Stimulated activated CD4-positive, alpha-beta T cell treated with anti-CD3 and anti-CD28 coated beads, Interleukin-12 subunit alpha, Interleukin-12 subunit beta, amount 100 ng/mL, for 24 hours (primary cell): ENCODE data around the gene SH3BP2.

Experiments used
- DNase-seq, 2 experiments: peaks; one replicate each; pipeline ENCODE4 v3.0.0-alpha.2; 2020; ENCODE audit warnings: low read depth in 2 of 2

The SH3BP2 gene

DNA sequence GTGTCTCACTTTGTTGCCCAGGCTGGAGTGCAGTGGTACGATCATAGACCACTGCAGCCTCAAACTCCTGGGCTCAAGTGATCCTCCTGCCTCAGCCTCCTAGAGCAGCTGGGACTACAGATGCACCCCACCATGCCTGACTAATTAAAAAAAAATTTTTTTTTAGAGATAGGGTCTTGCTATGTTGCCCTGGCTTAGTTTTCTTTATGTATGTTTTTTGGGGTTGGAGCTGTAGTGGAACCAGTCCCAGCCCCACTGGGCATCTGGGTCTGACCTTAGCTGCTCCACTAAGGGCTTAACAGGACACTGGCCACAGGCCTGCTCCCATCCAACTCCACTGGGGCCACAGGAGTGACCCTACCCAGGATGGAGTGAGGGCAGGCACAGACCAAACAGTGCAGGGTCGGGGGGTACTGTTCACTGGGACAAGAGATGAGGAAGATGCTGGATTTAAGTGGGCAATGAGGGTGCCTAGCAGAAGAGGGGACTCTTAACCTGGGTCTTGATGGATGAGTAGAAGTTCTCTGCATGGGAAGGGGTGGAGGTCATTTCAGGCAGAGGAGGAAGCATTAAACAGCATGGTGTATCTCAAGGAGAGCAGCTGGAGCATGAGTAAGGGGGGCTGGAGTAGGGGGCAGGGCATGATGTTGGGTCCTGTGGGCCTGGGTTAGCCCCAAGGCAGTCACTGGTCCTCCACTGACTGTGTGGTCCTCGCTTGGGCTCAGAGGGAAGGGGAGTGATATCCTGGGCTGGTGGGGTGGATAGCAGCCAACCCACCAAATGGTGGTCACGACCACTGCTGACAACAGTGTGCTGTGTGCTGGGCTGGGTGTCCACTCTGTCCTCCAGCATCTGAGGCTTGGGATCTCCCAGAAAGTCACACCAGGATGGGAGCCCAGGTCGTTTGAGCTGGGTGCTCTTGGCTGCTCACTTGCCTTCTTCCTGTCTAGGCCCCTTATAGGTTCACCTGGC lies 26.6 kb downstream of the SH3BP2 start:
- no peak for DNase-seq

DNA sequence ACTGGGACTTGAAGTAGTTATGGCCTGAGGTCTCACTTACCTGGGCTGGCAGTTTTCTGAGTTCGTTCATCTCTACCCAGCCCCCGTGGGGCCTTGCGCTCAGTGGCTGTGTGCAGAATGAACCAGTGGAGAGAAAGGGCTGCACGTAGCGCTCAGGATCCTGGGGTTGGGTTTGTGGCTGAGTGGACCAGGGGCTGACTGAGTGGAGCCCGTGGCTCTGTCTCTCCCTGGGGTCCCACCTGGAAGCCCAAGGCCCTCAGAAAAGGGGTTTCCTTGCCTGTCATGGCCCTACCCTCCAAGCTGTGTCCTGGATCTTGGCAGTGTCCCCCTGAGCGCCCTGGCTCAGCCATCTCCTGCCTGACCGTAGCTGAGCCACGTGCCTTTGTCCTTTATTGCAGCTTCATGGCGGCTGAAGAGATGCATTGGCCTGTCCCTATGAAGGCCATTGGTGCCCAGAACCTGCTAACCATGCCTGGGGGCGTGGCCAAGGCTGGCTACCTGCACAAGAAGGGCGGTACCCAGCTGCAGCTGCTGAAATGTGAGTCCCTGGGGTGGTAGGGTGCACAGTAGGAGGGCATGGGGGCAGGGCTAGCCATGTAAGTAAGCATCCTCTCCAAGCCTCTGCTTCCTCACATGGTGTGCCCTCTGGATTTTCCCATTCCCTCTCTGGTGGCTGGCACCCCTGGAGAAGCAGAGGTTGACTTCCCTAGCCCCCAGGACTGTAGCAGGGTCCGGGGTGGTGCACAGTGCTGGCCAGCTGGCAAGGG lies 27.5 kb downstream of the SH3BP2 start:
- no peak for DNase-seq

GRCh38 chr4:2822461-2823300 lies 29.8 kb downstream of the SH3BP2 start:
- DNase-seq: no peak

DNA sequence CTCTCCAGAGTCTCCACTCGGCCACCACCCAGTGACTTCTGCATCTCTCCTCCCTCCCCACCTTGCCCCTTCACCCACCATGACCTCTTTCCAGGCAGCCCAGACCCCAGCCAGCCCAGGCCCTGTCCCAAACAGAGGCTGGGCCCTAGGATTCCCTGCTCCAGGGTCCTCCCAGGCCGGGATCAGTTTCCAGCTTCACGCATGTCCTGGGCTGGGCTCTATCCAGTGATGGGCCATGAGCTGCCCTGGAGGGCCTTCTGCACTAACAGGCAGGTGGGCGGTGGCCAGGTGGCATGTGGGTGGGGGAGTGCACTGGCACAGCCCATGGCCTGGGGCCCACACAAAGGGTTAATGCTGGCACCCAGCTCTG lies 30.4 kb downstream of the SH3BP2 start:
- no peak for DNase-seq

- DNase-seq: no peak
Measured at GRCh38 chr4:2823671-2824328, 30.9 kb downstream of the SH3BP2 start.

GRCh38 chr4:2824329-2824835 lies 31.5 kb downstream of the SH3BP2 start:
- DNase-seq: no peak

- DNase-seq: no peak
Measured at GRCh38 chr4:2824836-2825381, 32.0 kb downstream of the SH3BP2 start.

- DNase-seq: no peak
Measured at GRCh38 chr4:2825740-2826139, 32.9 kb downstream of the SH3BP2 start.

- DNase-seq: no peak
Measured at GRCh38 chr4:2827071-2827873, 34.4 kb downstream of the SH3BP2 start.

GRCh38 chr4:2827874-2828751 lies 35.2 kb downstream of the SH3BP2 start:
- no peak for DNase-seq

DNA sequence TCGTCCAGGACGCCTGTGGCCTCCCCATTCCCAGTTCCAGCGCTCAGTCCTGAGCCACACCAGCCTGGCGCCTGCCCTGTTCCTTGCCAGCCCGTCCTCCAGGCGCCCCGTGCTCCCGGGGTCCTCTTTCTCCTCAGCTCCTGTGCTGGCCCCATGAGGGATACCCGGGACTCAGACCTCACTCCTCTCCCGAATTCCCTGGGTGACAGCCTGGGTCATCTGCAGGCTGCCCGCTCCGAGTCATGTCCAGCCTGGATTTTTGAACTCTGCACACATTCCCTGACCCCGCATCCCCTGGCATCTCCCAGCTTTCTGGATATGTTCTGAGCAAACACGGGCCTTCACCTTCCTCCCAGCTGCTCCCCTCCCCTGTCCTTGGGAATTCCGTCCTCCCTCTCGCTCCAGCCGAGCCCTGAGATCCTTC lies 35.9 kb downstream of the SH3BP2 start:
- DNase-seq: no peak

- DNase-seq: no peak
Measured at GRCh38 chr4:2829321-2829932, 36.5 kb downstream of the SH3BP2 start.

GRCh38 chr4:2829933-2830451 lies 37.1 kb downstream of the SH3BP2 start:
- DNase-seq: no peak

DNA sequence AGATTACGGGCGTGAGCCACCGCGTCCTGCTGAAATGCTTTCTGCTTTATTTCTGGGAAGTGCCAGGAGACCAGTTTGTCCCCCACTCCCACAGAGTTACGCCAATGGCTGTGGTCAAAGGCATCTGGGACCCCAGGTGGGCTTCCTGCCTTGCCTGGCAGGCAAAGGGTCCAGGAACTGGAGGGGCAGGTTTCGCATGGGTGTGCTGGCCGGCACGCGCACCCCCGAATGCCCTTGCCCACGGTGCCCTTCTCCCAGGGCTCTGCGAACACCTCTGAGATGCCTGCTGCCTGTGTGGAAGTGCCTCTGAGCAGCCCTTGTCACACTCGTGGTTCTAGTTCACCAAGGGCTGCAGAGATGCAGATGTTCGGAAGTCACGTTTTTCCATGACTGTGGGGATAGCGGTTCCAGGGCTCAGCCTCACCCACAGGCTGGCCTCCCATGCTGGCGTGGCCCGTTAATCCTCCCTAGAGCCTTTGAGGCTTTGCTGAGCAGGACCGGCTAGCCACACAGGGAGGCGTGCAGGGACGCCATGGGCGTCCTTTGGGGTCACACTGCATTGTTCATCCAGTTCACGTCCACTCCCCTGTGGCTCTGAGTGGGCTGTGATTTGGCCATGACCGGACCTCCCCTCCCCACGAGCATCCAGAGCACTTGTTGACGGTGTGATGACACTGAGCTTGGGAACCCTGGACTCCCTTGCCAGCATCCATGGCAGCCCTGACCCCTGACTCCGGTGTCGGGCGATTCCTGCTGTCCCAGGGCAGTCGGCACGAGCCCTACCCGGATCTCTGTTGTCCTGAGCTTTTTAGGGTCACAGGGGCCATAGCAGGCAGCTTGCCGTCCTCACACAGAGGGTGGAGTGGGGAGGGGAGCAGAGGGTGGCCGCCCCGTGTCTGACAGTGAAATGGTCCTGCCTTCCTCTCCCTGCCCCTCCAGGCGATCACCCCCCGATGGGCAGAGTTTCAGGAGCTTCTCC lies 38.0 kb downstream of the SH3BP2 start:
- DNase-seq: no peak

GRCh38 chr4:2831611-2832308 lies 38.9 kb downstream of the SH3BP2 start:
- no peak for DNase-seq

- no peak for DNase-seq
Measured at GRCh38 chr4:2832309-2832980, 39.6 kb downstream of the SH3BP2 start.
